Epithelial cell of proximal tubule (primary cell): ENCODE data around the gene ULK2. TPM values are rescaled to one million over a fixed set of nuclear protein-coding genes. Genes with fewer than 3 reads are reported as not detected.
"Not testable (repeated sequence)": the region's sequence is repeated elsewhere in the genome, so short reads cannot be mapped to it uniquely, and the experiment has no call there.

Experiments
- DNase-seq: peaks from one replicate; pipeline ENCODE4 v3.0.0-alpha.2; 2011; ENCODE audit warnings: low read depth
- H3K4me3 ChIP-seq: 2 replicates; pipeline ENCODE4 v1.5.1; 2011; ENCODE audit warnings: low read depth, mild to moderate bottlenecking, low read length
- total RNA-seq: library from RNA; depleted of rRNA; stranded (reverse); fragments of >200 nt; gene quantifications from 2 replicates; pipeline ENCODE4 v1.2.3, GENCODE V29; 2015
- TF ChIP-seq, protein P1 (sequence below): conservative IDR thresholded peaks from 2 replicates; pipeline ENCODE4 v1.5.1; 2012; ENCODE audit warnings: low read depth, mild to moderate bottlenecking, low read length

ULK2 gene
- total RNA-seq, 1 donor from 2014 or later, result 14.1 TPM

DNA sequence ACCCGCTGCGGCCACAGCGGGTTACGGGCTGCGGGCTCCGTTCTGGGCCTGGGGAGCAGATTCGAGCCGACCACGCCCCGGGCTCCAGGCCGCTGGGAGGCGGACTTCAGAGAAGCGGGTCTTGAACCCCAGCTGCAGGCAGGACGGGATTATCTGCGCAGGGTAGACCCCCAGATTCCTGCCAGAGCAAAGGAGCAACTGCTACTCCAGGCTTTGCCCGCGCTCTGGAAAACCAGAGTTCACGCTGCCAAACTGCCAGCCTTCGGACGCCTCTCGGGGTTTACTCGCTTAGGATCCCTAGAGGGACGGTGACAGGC, 301 bp upstream of the ULK2 start:
- no peak for DNase-seq
- H3K4me3 ChIP-seq, result peak overlapping the region; percentile 72
- TF ChIP-seq, protein P1, sequence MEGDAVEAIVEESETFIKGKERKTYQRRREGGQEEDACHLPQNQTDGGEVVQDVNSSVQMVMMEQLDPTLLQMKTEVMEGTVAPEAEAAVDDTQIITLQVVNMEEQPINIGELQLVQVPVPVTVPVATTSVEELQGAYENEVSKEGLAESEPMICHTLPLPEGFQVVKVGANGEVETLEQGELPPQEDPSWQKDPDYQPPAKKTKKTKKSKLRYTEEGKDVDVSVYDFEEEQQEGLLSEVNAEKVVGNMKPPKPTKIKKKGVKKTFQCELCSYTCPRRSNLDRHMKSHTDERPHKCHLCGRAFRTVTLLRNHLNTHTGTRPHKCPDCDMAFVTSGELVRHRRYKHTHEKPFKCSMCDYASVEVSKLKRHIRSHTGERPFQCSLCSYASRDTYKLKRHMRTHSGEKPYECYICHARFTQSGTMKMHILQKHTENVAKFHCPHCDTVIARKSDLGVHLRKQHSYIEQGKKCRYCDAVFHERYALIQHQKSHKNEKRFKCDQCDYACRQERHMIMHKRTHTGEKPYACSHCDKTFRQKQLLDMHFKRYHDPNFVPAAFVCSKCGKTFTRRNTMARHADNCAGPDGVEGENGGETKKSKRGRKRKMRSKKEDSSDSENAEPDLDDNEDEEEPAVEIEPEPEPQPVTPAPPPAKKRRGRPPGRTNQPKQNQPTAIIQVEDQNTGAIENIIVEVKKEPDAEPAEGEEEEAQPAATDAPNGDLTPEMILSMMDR, result no peak

DNA sequence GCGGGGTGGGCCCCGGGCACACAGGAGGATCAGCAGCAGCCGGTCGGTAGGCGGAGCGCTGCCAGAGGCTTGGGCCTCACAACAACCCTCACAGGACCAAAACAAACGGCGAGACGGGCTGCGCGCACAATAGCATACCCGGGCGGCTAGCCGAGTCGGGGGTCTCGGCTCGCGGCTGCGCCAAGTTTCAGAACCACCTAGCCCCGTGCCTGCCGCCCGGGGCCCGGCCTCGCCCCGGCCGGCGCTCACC, 732 bp downstream of the ULK2 start:
- H3K4me3 ChIP-seq, result peak overlapping the region; percentile 72
- DNase-seq, result no peak
- TF ChIP-seq, protein P1, result peak; percentile 36

DNA sequence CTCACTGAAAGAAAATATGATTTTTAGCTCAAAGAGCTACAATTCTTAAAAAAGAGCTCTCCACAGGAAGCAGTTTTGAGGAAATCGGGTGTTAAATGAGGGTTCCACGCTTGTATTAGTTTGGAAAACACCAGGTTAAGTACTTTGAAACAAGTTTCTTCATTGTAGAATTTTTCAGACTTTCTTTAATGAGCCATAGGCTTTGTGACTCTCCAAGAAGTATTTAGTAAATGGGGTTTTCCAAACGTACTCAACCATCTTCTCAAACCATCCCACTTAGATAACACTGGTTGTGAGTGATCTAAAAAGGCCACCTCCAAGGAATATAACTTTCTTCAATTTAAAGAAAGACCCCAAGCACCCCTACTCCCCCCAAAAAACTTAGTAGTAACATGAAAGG, 2.7 kb downstream of the ULK2 start:
- TF ChIP-seq, protein P1, result no peak
- DNase-seq, result no peak
- no peak overlapping the region for H3K4me3 ChIP-seq

DNA sequence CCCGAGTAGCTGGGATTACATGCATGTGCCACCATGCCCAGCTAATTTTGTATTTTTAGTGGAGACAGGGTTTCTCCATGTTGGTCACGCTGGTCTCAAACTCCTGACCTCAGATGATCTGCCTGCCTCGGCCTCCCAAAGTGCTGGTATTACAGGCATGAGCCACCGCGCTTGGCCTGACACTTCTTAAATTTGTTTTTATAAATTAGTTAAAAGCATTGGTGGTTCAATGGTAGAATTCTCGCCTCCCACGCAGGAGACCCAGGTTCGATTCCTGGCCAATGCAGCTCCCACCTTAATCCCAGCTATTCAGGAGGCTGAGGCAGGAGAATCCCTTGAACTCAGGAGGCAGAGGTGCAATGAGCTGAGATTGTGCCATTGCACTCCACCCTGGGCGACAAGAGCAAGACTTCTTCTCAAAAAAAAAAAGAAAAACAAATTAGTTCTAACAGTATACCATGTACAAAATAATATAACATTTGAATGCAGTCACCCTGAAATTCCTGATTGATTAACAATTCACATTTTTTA, 7.0 kb downstream of the ULK2 start:
- H3K4me3 ChIP-seq, DNase-seq: not testable (repeated sequence)

DNA sequence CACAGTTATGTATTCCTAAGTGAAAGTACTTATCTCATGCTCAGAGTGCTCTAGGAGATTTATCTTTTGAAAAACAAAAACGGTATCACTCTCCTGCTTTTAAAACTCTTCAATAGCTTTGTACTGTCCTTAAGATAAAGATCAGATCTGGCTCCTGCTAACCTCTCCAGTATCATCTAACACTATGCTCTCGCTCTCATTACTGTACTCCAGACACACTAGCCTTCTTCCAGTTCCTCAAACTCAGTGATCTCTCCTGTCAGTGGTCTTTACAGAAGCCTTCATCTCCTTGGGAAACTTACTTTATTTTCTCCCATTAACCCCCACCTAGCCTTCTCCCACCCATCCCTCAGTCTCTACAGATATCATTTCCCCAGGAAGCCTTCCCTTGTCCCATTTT, 10.1 kb downstream of the ULK2 start:
- TF ChIP-seq, protein P1, result no peak
- H3K4me3 ChIP-seq, result no peak overlapping the region
- DNase-seq, result no peak

DNA sequence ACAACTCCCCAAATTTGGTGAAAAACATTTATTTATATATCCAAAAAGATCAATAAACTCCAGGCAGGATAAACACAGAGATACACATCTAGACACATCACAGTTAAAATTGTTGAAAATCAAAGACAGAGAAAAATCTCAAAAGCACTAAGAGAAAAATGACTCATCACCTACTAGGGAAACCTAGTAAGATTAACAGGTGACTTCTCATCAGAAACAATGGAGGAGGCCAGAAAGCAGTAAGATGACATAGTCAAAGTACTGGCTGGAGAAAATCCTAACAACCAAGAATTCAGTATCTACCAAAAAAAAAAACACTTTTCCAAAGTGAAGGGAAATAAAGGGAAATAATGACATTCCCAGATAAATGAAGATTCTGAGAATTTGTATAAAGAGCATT, 33.8 kb downstream of the ULK2 start:
- TF ChIP-seq, protein P1, result no peak
- no peak for DNase-seq
- H3K4me3 ChIP-seq, result no peak overlapping the region

DNA sequence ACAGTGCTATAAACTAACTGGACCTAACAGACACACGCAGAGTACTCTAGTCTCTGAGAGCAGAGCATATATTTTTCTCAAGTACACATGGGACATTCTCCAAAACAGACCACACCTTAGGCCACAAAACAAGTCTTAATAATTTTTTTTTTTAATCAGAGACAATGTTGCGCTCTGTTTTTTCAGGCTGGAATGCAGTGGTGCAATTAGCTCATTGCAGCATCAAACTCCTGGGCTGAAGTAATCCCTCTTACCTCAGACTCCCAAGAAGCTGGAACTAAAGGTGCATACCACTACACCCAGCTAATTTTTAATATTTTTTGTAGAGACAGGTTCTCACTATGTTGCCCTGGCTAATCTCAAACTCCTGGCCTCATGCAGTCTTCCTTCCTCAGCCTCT, 37.7 kb downstream of the ULK2 start:
- no peak for DNase-seq
- TF ChIP-seq, protein P1, result no peak
- H3K4me3 ChIP-seq, result no peak overlapping the region

DNA sequence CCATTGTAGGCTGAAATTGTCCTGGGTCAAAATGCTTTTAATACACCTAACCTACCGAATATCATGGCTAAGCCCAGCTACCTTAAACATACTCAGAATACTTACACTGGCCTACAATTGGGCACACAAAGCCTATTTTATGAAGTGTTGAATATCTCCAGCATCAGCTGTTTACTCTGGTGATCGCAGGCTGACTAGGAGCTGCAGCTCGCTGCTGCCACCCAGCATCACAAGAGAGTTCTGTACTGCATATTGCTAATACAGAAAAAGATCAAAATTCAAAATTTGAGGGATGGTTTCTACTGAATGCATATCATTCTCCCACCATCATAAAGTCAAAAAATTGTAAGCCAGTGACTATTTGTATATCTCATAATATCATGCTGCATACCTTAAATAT, 55.3 kb downstream of the ULK2 start:
- DNase-seq, result no peak
- TF ChIP-seq, protein P1, result peak; percentile 44
- no peak overlapping the region for H3K4me3 ChIP-seq
